IMR-90 (cell line): ENCODE results near the gene SERPINA9. TPM values are rescaled to one million over a fixed set of nuclear protein-coding genes. Genes with fewer than 3 reads are reported as not detected.

Experiments used
- ATAC-seq: fragments of 200-7000 bp; cut with Tn5 transposase; 2 replicates; pipeline ENCODE4 v1.9.1; 2020; ENCODE audit warnings: low read depth, mild to moderate bottlenecking, moderate library complexity
- BruUV-seq: library from RNA; stranded (reverse); fragments of 400-500 nt; replicated peaks from 2 replicates; lab custom pipeline; 2021; lab: Mats Ljungman, UMichigan
- CTCF ChIA-PET: fragments of 300-600 bp; formaldehyde crosslinking; extraction: SDS; loops from one replicate; lab custom pipeline; 2021; ENCODE audit warnings: antibody characterized with exemption; lab: Yijun Ruan, JAX
- POLR2A ChIA-PET: fragments of 300-600 bp; sonication (Branson Sonifier 250); formaldehyde crosslinking; loops from one replicate; lab custom pipeline; 2022; ENCODE audit warnings: antibody characterized with exemption; ENCODE audit not compliant: unreplicated experiment; lab: Charles Lee
- DNase-seq: peaks from one replicate; pipeline ENCODE4 v3.0.0; 2013
- H2AFZ ChIP-seq: replicated peaks from 2 replicates; pipeline ENCODE3; 2013; ENCODE audit warnings: low read length, mild to moderate bottlenecking; ENCODE audit not compliant: poor library complexity
- H2AK5ac ChIP-seq: 2 replicates; pipeline ENCODE4 v1.6.1; 2013; ENCODE audit warnings: low read depth, low read length, inconsistent platforms
- H2AK9ac ChIP-seq: replicated peaks from 2 replicates; pipeline ENCODE3; 2013; ENCODE audit warnings: mild to moderate bottlenecking, low read depth, low read length, moderate library complexity; ENCODE audit not compliant: poor library complexity
- H2BK120ac ChIP-seq: 2 replicates; pipeline ENCODE4 v1.6.1; 2013; ENCODE audit warnings: low read depth, low read length, inconsistent platforms
- H2BK15ac ChIP-seq: 3 replicates; pipeline ENCODE4 v1.6.1; 2013; ENCODE audit warnings: low read depth, low read length, inconsistent platforms
- H2BK20ac ChIP-seq: 2 replicates; pipeline ENCODE4 v1.6.1; 2013; ENCODE audit warnings: low read depth, mild to moderate bottlenecking, inconsistent platforms, low read length, moderate library complexity
- H2BK5ac ChIP-seq: 2 replicates; pipeline ENCODE4 v1.6.1; 2013; ENCODE audit warnings: mild to moderate bottlenecking, low read depth, low read length, inconsistent platforms; ENCODE audit not compliant: poor library complexity, severe bottlenecking
- H3K14ac ChIP-seq: replicated peaks from 2 replicates; pipeline ENCODE4 v1.6.1; 2013; ENCODE audit warnings: low read depth, low read length, inconsistent platforms
- H3K18ac ChIP-seq: 2 replicates; pipeline ENCODE4 v1.6.1; 2013; ENCODE audit warnings: low read depth, low read length, control low read depth
- H3K23ac ChIP-seq: 2 replicates; pipeline ENCODE4 v1.6.1; 2013; ENCODE audit warnings: low read depth, low read length, inconsistent platforms
- H3K27ac ChIP-seq: 2 replicates; pipeline ENCODE4 v1.5.1; 2013; ENCODE audit warnings: mild to moderate bottlenecking, control low read depth, low read length; ENCODE audit not compliant: insufficient read depth
- H3K27me3 ChIP-seq: 2 replicates; pipeline ENCODE4 v1.6.1; 2013; ENCODE audit warnings: low read length; ENCODE audit not compliant: control insufficient read depth, insufficient read depth
- H3K36me3 ChIP-seq: 2 replicates; pipeline ENCODE4 v1.6.1; 2013; ENCODE audit warnings: low read length, mixed read lengths; ENCODE audit not compliant: control insufficient read depth, insufficient read depth
- H3K4ac ChIP-seq: 2 replicates; pipeline ENCODE4 v1.6.1; 2013; ENCODE audit warnings: low read depth, low read length, inconsistent platforms
- H3K4me1 ChIP-seq: 2 replicates; pipeline ENCODE4 v1.6.1; 2013; ENCODE audit warnings: low read length, mixed read lengths; ENCODE audit not compliant: control insufficient read depth, insufficient read depth
- H3K4me2 ChIP-seq: 2 replicates; pipeline ENCODE4 v1.6.1; 2013; ENCODE audit warnings: low read depth, mild to moderate bottlenecking, control low read depth, low read length, moderate library complexity
- H3K4me3 ChIP-seq: 2 replicates; pipeline ENCODE4 v1.5.1; 2013; ENCODE audit warnings: low read depth, mild to moderate bottlenecking, control low read depth, low read length, moderate library complexity; ENCODE audit not compliant: insufficient read depth
- H3K56ac ChIP-seq: 2 replicates; pipeline ENCODE4 v1.6.1; 2013; ENCODE audit warnings: low read length, inconsistent platforms; ENCODE audit not compliant: insufficient read depth; ENCODE audit errors: extremely low read depth
- H3K79me1 ChIP-seq, 2 experiments: 2 replicates each; pipeline ENCODE4 v1.6.1; 2013; ENCODE audit warnings: low read length in 2 of 2, inconsistent platforms in 1 of 2, low read depth in 1 of 2
- H3K9ac ChIP-seq: 2 replicates; pipeline ENCODE4 v1.6.1; 2013; ENCODE audit warnings: low read depth, low read length, control low read depth
- H3K9me1 ChIP-seq: 2 replicates; pipeline ENCODE4 v1.6.1; 2013; ENCODE audit warnings: low read length, inconsistent platforms; ENCODE audit not compliant: insufficient read depth
- H3K9me3 ChIP-seq: 2 replicates; pipeline ENCODE4 v1.6.1; 2013; ENCODE audit warnings: low read length; ENCODE audit not compliant: control insufficient read depth, insufficient read depth
- H4K20me1 ChIP-seq: 2 replicates; pipeline ENCODE4 v1.6.1; 2013; ENCODE audit warnings: low read length, inconsistent platforms; ENCODE audit not compliant: insufficient read depth
- H4K5ac ChIP-seq: 2 replicates; pipeline ENCODE4 v1.6.1; 2013; ENCODE audit warnings: mild to moderate bottlenecking, low read depth, low read length, control low read depth
- H4K8ac ChIP-seq, 2 experiments: 2 replicates each; pipeline ENCODE4 v1.6.1; 2013; ENCODE audit warnings: low read depth in 2 of 2, low read length in 2 of 2, control low read depth in 1 of 2, inconsistent platforms in 1 of 2
- H4K91ac ChIP-seq: 2 replicates; pipeline ENCODE4 v1.6.1; 2013; ENCODE audit warnings: low read depth, low read length, inconsistent platforms; ENCODE audit not compliant: insufficient read depth
- BHLHE40 ChIP-seq: fragments of 150-350 bp; IDR thresholded peaks from 2 replicates; pipeline ENCODE4 v1.6.1; 2016; ENCODE audit warnings: mild to moderate bottlenecking, low read depth, low read length
- ELK1 ChIP-seq: fragments of 150-350 bp; IDR thresholded peaks from 2 replicates; pipeline ENCODE4 v1.6.1; 2016; ENCODE audit warnings: low read depth, mild to moderate bottlenecking, low read length, moderate library complexity, borderline replicate concordance
- FOS ChIP-seq: fragments of 150-350 bp; IDR thresholded peaks from 2 replicates; pipeline ENCODE4 v1.6.1; 2016; ENCODE audit warnings: low read depth, low read length
- POLR2A ChIP-seq: IDR thresholded peaks from 2 replicates; pipeline ENCODE4 v1.6.1; 2012; ENCODE audit warnings: mild to moderate bottlenecking, low read depth, low read length
- RAD21 ChIP-seq: IDR thresholded peaks from 2 replicates; pipeline ENCODE4 v1.6.1; 2012; ENCODE audit warnings: low read length, improper control_type of control experiment
- WGBS, 2 experiments: methylation state at CpG; one replicate each; pipeline versions ENCODE4 v1.1.5 to v1.1.7; 2013; ENCODE audit warnings: missing lambda C conversion rate in 2 of 2; ENCODE audit not compliant: insufficient read length in 1 of 2; ENCODE audit errors: extremely low coverage in 2 of 2; 5-methylcytosine and 5-hydroxymethylcytosine counted together
- dilution Hi-C: fragments of 300-500 bp; cut with HindIII; formaldehyde crosslinking; loops from one replicate; pipeline ENCODE4 v1.14.3; 2018; ENCODE audit warnings: low sequenced_read_pairs; ENCODE audit not compliant: unreplicated experiment
- in situ Hi-C: fragments of 300-500 bp; cut with MboI; formaldehyde crosslinking; loops from 3 replicates; pipeline ENCODE4 v1.14.3; 2019; ENCODE audit warnings: low sequenced_read_pairs, inconsistent platforms, mixed read lengths
- intact Hi-C: fragments of 100-400 bp; cut with micrococcal nuclease; formaldehyde crosslinking; loops from 2 replicates; pipeline ENCODE4 v1.10.0; 2022
- polyA plus RNA-seq, 3 experiments: library from polyadenylated mRNA; depleted of rRNA; stranded (reverse); fragments of >200 nt; gene quantifications; 2 replicates each; pipeline ENCODE4 v1.2.3, GENCODE V29; 2012; ENCODE audit warnings: low replicate concordance in 1 of 3
- total RNA-seq: library from RNA; depleted of rRNA; stranded (reverse); fragments of >200 nt; gene quantifications from 2 replicates; pipeline ENCODE4 v1.2.3, GENCODE V29; 2012
- TF ChIP-seq, protein P1 (sequence below): conservative IDR thresholded peaks from 2 replicates; pipeline ENCODE4 v1.5.1; 2012; ENCODE audit warnings: mild to moderate bottlenecking, low read depth, low read length, improper control_type of control experiment

Gene SERPINA9
- total and polyA plus RNA-seq, 2 of the 4 experiments (the other 2 are of a cell fraction) = 0.09 to 0.18 TPM

GRCh38 chr14:94521375-94522114 is 45.5 kb upstream of the SERPINA9 start:
- Histone ChIP-seq H3K4me2 (no peak overlapping the region), H3K27ac (no peak overlapping the region), H3K36me3 (no peaks in the 10 kb centered on the region), H3K79me1 (no peaks in the 10 kb centered on the region), H4K8ac (no peak overlapping the region), H3K9ac (no peak overlapping the region), H3K14ac (no peak overlapping the region), H3K18ac (no peak overlapping the region), H2AK9ac (no peak overlapping the region), H2AFZ (no peak overlapping the region), H2BK5ac (no peak overlapping the region), H3K9me3 (peaks cover 2% of the 10 kb centered on the region), H4K20me1 (no peaks in the 10 kb centered on the region), H2BK20ac (no peak overlapping the region), H4K91ac (no peak overlapping the region), H3K4ac (no peak overlapping the region), H3K27me3 (no peaks in the 10 kb centered on the region), H4K5ac (no peak overlapping the region), H3K4me1 (no peaks in the 10 kb centered on the region), H2AK5ac (no peak overlapping the region), H2BK15ac (no peak overlapping the region), H3K56ac (no peak overlapping the region), H3K23ac (no peak overlapping the region), H2BK120ac (no peak overlapping the region), H3K4me3 (no peak overlapping the region), H3K9me1 (no peaks in the 10 kb centered on the region)
- BruUV-seq = no TSS peak
- POLR2A ChIA-PET = no interaction called here
- CTCF ChIA-PET = interaction anchor here (0.7 kb wide), 1 partner anchor 12 kb away, joined by 3 read pairs; no protein-coding TSS in a partner anchor
- in situ Hi-C loops (no loop called here), intact Hi-C loops (no loop called here), dilution Hi-C loops (no loop called here)
- TF ChIP-seq ELK1 = no peak
- TF ChIP-seq, protein P1, sequence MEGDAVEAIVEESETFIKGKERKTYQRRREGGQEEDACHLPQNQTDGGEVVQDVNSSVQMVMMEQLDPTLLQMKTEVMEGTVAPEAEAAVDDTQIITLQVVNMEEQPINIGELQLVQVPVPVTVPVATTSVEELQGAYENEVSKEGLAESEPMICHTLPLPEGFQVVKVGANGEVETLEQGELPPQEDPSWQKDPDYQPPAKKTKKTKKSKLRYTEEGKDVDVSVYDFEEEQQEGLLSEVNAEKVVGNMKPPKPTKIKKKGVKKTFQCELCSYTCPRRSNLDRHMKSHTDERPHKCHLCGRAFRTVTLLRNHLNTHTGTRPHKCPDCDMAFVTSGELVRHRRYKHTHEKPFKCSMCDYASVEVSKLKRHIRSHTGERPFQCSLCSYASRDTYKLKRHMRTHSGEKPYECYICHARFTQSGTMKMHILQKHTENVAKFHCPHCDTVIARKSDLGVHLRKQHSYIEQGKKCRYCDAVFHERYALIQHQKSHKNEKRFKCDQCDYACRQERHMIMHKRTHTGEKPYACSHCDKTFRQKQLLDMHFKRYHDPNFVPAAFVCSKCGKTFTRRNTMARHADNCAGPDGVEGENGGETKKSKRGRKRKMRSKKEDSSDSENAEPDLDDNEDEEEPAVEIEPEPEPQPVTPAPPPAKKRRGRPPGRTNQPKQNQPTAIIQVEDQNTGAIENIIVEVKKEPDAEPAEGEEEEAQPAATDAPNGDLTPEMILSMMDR = no peak
- no peak for TF ChIP-seq RAD21
- no peak for TF ChIP-seq POLR2A
- no peak for TF ChIP-seq FOS
- TF ChIP-seq BHLHE40 = no peak
- no peak for DNase-seq
- WGBS, 2 experiments = 10% methylated on average over 2 of the region's 5 CpGs; no CpG with 5 or more reads in 1 of the 2 experiments
- no peak for ATAC-seq
